BE2C (cell line): ENCODE data around the gene EHD4.
A peak's percentile ranks its signal among the peaks of the same experiment; 100 is the strongest.

ENCODE experiments used
- DNase-seq: peaks from one replicate; pipeline ENCODE4 v3.0.0-alpha.2; 2020
- H3K27me3 ChIP-seq: fragments of 250-450 bp; sonication (Bioruptor Pico); 2 replicates; pipeline ENCODE4 v1.5.1; 2020; ENCODE audit warnings: mild to moderate bottlenecking
- H3K36me3 ChIP-seq: fragments of 250-450 bp; sonication (Bioruptor Pico); 2 replicates; pipeline ENCODE4 v1.5.1; 2020; ENCODE audit warnings: mild to moderate bottlenecking
- H3K4me1 ChIP-seq: fragments of 250-450 bp; sonication (Bioruptor Pico); 2 replicates; pipeline ENCODE4 v1.5.1; 2020
- H3K4me3 ChIP-seq: 2 replicates; pipeline ENCODE4 v1.5.1; 2011; ENCODE audit warnings: low read depth, low read length
- H3K9me3 ChIP-seq: fragments of 250-450 bp; sonication (Bioruptor Pico); 2 replicates; pipeline ENCODE4 v1.5.1; 2020
- TF ChIP-seq, protein P1 (sequence below): IDR thresholded peaks from 2 replicates; pipeline ENCODE4 v1.5.1; 2012; ENCODE audit warnings: mild to moderate bottlenecking, low read depth, low read length

Gene EHD4

DNA sequence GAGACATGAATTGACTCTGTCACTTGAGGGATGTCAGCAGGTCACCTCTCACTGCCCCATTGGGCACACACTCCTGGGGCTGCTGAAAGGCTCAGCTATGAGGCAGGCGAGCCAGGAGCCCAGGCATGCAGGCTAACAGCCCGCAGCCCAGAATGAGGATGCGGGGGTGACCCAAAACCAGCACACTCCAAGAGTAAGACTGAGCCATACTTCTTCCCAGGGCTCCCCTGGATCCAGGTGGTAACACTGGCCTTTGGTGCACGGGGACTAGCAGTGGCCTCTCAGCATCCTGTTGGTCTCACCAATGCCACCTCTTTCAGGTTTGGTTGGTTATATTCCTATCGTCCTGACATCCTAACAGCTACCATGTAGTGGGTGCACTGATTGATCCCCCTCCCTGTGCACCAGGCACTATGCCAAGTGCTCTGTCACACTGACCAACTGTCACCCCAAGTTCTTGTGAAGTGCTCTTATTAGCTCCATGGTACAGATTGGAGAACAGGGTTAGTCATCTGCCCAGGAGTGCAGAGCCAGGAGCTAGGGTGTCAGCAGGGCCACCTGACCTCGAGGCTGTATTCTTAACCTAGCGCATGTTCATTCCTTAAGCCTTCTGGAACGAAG is 53.7 kb downstream of the EHD4 start:
- TF ChIP-seq, protein P1, sequence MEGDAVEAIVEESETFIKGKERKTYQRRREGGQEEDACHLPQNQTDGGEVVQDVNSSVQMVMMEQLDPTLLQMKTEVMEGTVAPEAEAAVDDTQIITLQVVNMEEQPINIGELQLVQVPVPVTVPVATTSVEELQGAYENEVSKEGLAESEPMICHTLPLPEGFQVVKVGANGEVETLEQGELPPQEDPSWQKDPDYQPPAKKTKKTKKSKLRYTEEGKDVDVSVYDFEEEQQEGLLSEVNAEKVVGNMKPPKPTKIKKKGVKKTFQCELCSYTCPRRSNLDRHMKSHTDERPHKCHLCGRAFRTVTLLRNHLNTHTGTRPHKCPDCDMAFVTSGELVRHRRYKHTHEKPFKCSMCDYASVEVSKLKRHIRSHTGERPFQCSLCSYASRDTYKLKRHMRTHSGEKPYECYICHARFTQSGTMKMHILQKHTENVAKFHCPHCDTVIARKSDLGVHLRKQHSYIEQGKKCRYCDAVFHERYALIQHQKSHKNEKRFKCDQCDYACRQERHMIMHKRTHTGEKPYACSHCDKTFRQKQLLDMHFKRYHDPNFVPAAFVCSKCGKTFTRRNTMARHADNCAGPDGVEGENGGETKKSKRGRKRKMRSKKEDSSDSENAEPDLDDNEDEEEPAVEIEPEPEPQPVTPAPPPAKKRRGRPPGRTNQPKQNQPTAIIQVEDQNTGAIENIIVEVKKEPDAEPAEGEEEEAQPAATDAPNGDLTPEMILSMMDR = no peak
- DNase-seq = no peak
- Histone ChIP-seq H3K4me3 (no peak overlapping the region), H3K9me3 (no peaks in the 10 kb centered on the region), H3K4me1 (peaks cover 13% of the 10 kb centered on the region), H3K36me3 (no peaks in the 10 kb centered on the region), H3K27me3 (no peaks in the 10 kb centered on the region)

DNA sequence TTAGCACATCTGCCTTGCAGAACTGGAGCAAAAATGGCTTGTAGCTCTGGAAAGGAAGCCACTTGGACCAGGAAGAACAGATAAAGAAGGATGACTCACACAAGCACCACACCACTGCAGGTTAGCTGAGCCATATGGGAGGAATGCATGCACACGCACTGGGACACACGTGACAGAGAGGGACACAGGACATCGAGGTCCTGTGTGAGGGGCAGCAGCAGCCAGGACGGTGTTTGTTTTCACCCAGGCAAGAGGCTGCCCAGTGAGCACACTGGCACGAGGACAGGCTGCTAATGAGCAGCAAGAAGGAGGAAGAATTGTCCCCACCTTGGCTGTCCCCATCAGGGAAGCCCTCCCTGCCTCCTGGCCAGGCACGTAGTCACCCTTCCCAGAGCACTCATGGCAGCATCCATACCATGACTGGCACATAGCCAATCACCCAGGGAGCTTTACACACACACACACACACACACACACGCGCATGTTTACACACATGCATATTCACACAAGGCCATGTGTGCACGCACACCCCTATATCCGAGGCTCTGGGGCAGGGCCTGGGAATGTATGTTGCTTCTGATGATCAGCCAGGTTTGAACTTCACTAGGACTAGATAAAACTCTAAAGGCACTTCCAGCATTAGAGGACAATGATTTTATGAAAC is 54.5 kb downstream of the EHD4 start:
- H3K36me3 ChIP-seq = no peaks in the 10 kb centered on the region
- peaks cover 19% of the 10 kb centered on the region for H3K4me1 ChIP-seq
- H3K4me3 ChIP-seq = no peak overlapping the region
- H3K27me3 ChIP-seq = no peaks in the 10 kb centered on the region
- DNase-seq = peak; percentile 56
- TF ChIP-seq, protein P1 = no peak
- H3K9me3 ChIP-seq = no peaks in the 10 kb centered on the region

DNA sequence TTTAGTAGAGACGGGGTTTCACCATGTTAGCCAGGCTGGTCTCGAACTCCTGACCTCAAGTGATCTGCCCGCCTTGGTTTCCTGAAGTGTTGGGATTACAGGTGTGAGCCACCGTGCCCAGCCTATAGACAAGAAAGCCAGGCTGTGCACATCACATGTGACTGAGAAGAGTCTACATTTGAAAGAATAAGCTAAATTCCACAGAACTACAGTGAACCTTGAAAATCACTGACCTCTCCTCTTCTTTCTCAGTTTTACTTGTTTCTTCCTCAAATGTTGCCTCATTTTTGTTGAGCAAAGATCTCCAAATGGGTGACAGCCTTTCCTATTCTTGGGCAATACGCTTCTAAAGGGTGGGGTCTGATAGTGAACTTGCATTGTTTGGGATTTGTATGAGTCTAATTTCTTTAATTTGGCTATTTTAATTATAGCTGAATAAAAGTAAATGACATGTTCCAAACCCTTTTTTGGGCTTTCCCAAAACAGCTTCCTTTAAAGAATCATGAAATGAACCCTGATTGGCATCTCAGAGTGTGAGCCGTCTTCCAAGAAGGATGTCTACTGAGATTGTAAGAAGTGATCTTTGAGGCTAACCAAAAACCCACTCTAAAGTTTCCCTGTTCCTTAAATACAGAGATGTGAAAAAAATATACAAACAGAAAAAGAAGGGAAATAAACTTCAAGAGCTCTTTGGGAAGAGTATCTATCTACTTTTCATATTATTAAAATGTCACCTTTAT is 56.9 kb downstream of the EHD4 start:
- Histone ChIP-seq H3K9me3 (no peaks in the 10 kb centered on the region), H3K36me3 (no peaks in the 10 kb centered on the region), H3K4me3 (no peak overlapping the region), H3K27me3 (no peaks in the 10 kb centered on the region), H3K4me1 (peaks cover 23% of the 10 kb centered on the region)
- no peak for DNase-seq
- TF ChIP-seq, protein P1 = no peak

DNA sequence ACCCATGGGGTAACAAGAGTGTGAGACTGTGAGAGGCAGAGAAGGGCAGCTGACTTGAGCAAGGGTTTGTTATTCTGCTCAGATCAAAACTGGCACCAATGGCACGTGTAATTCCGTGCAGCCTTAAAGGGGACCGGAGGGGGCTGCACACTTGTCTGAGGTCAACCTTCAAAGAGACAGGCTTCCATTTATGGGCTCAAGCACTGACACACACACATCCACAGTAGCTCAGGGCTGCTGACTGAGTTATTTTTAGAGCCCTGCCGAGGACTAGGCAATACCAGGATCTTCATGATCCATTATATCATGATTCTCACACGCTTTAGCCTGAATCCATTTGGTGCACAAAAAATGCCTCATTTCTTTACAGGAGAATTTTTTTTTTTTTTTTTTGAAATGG is 57.9 kb downstream of the EHD4 start:
- H3K4me3 ChIP-seq = no peak overlapping the region

DNA sequence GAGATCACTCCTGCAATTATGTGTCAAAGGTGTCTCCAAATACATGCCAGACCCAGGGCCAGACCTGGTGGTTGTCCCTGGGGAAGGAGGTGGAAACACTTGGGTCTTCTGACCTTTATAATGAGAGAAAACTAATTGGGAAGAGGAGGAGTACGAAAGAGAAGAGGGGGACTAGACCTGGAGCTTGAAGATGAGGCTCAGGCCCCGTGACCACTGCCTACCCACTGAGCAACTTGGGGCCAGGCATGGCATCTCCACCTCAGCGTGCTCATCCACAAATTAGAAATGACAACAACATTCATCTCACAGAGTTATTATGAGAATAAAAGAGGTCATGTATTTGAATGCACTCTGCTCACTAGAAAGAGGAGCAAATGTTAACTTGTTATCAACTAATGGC is 59.1 kb downstream of the EHD4 start:
- peaks cover 29% of the 10 kb centered on the region for H3K4me1 ChIP-seq
- no peaks in the 10 kb centered on the region for H3K9me3 ChIP-seq
- TF ChIP-seq, protein P1 = no peak
- no peaks in the 10 kb centered on the region; the same call in 1 of the 2 replicates for H3K36me3 ChIP-seq
- H3K27me3 ChIP-seq = no peaks in the 10 kb centered on the region
- no peak overlapping the region for H3K4me3 ChIP-seq
- no peak for DNase-seq

More for the DNA sequence above, 57.9 kb downstream of the EHD4 start:
- no peaks in the 10 kb centered on the region for H3K36me3 ChIP-seq
- no peaks in the 10 kb centered on the region for H3K27me3 ChIP-seq
- TF ChIP-seq, protein P1 = no peak
- H3K4me1 ChIP-seq = peaks cover 23% of the 10 kb centered on the region
- DNase-seq = no peak
- H3K9me3 ChIP-seq = no peaks in the 10 kb centered on the region
